NCI-H460 (cell line): ENCODE data around the gene APOBEC3F. TPM values are rescaled to one million over a fixed set of nuclear protein-coding genes. Genes with fewer than 3 reads are reported as not detected.

Experiments
- DNase-seq: peaks from one replicate; pipeline ENCODE4 v3.0.0-alpha.2; 2016; ENCODE audit warnings: low read depth; ENCODE audit errors: extremely low read depth
- small RNA-seq, 2 experiments: library from RNA; depleted of rRNA; stranded (forward); fragments of <200 nt; gene quantifications; one replicate each; pipeline ENCODE3, GENCODE V24; 2014
- total RNA-seq: library from RNA; depleted of rRNA; stranded (reverse); fragments of >200 nt; shearing (Covaris generic); gene quantifications from 2 replicates; pipeline ENCODE4 v1.2.3, GENCODE V29; 2014; rRNA removed

The APOBEC3F gene
- total RNA-seq, 1 experiment from 2014 or later = 1.9 TPM

GRCh38 chr22:39090426-39091064, 49.9 kb downstream of the APOBEC3F start:
- DNase-seq = no peak

- DNase-seq = no peak
Measured at GRCh38 chr22:39091126-39092081, 50.7 kb downstream of the APOBEC3F start.

- DNase-seq = no peak
Measured at GRCh38 chr22:39092111-39092862, 51.6 kb downstream of the APOBEC3F start.

GRCh38 chr22:39094717-39095389, 54.2 kb downstream of the APOBEC3F start:
- DNase-seq = no peak

- no peak for DNase-seq
Measured at GRCh38 chr22:39095971-39096370, 55.3 kb downstream of the APOBEC3F start.

- no peak for DNase-seq
Measured at GRCh38 chr22:39097098-39098020, 56.7 kb downstream of the APOBEC3F start, which contains the start of gene APOBEC3H. TSS of gene APOBEC3H (plus strand) at chr22:39097244. CDS start at chr22:39100279, 3,035 bp downstream.

- DNase-seq = no peak
Measured at GRCh38 chr22:39098026-39098425, 57.4 kb downstream of the APOBEC3F start.

- DNase-seq = no peak
Measured at GRCh38 chr22:39098576-39098975, 57.9 kb downstream of the APOBEC3F start.

- DNase-seq = no peak
Measured at GRCh38 chr22:39101226-39101625, 60.6 kb downstream of the APOBEC3F start.

GRCh38 chr22:39103431-39103830, 62.8 kb downstream of the APOBEC3F start:
- DNase-seq = no peak

Small RNA genes within 50 kb of the gene (small RNA-seq; reads per million reads assigned to genes)
- 0 reads per million in 2 experiments for gene AL022318.2

Other genes with a start within 250 kb of the APOBEC3F start
- 6.9 and 9.5 TPM in 2 replicates for gene DNAL4, start 246.7 kb upstream of the APOBEC3F start, total RNA-seq
- 0.12 and 0.37 TPM in 2 replicates for gene NPTXR, start 196.8 kb upstream of the APOBEC3F start, total RNA-seq
- gene CBX6, start 168.6 kb upstream of the APOBEC3F start, total RNA-seq = 29.3 and 31.8 TPM in 2 replicates
- not detected in 2 replicates for gene APOBEC3A, start 83.3 kb upstream of the APOBEC3F start, total RNA-seq
- gene APOBEC3B, start 58.5 kb upstream of the APOBEC3F start, total RNA-seq = 3.6 and 5.1 TPM in 2 replicates
- 7.2 and 8.0 TPM in 2 replicates for gene APOBEC3C, start 26.6 kb upstream of the APOBEC3F start, total RNA-seq
- 0.30 TPM in 1 of 2 replicates, not detected in the other for gene APOBEC3D, start 19.7 kb upstream of the APOBEC3F start, total RNA-seq
- gene APOBEC3G, start 36.4 kb downstream of the APOBEC3F start, total RNA-seq = 0.95 and 1.2 TPM in 2 replicates
- gene APOBEC3H, start 56.4 kb downstream of the APOBEC3F start, total RNA-seq = not detected in 2 replicates
- gene CBX7, start 111.8 kb downstream of the APOBEC3F start, total RNA-seq = 0.45 and 0.78 TPM in 2 replicates
- gene PDGFB, start 204.1 kb downstream of the APOBEC3F start, total RNA-seq = not detected in 2 replicates